ENCODE results near the gene CENPE. TPM values are rescaled to one million over a fixed set of nuclear protein-coding genes. Genes with fewer than 3 reads are reported as not detected.

Gene CENPE
- total and polyA plus RNA-seq, 2 donors (not counting 3 experiments of a cell fraction or from before 2014, with no cell fraction given), result 1.7 to 50.8 TPM

- H3K36me3 ChIP-seq (ENCODE audit: control insufficient read depth in 2 of 2, extremely low read depth in 1 of 2, insufficient read depth in 2 of 2, low read length in 2 of 2), result peaks cover 0 to 2% of the 10 kb centered on the region in 2 experiments
- H3K27me3 ChIP-seq (ENCODE audit: control insufficient read depth in 2 of 2, insufficient read depth in 2 of 2, low read length in 2 of 2), result no peaks in the 10 kb centered on the region
- ChIA-PET POLR2A (no interaction called here), CTCF (interaction anchor here (0.9 to 1.8 kb wide), 4 partner anchors 23 to 709 kb away, joined by 3 to 7 read pairs (median 4); partner anchors contain the start of gene BDH2)
- TSS peak; percentile 68 for BruUV-seq (replicated peaks)
- TF ChIP-seq JUN (IDR thresholded peaks at IDR 0.05; ENCODE audit: borderline replicate concordance, insufficient read depth, insufficient read length, low read depth), result no peak
- TF ChIP-seq FOS (IDR thresholded peaks at IDR 0.05; ENCODE audit: borderline replicate concordance, insufficient read depth, low read length), result no peak
- no peak for TF ChIP-seq MYC (IDR thresholded peaks at IDR 0.05; ENCODE audit: low read depth, low read length)
- no peak for TF ChIP-seq GATA2 (IDR thresholded peaks at IDR 0.05; ENCODE audit: insufficient read depth, insufficient read length, low read depth, low read length)
- TF ChIP-seq POLR2A (IDR thresholded peaks at IDR 0.05; ENCODE audit: low read depth, low read length), result peak; percentile 42
- no peak for TF ChIP-seq CTCF (IDR thresholded peaks at IDR 0.05; ENCODE audit: extremely low read depth in 1 of 2, insufficient read depth in 1 of 2, low read depth in 1 of 2, low read length in 2 of 2)
- TF ChIP-seq POLR2AphosphoS5 (IDR thresholded peaks at IDR 0.05; ENCODE audit: insufficient read depth, low read depth, low read length), result no peak
- TF ChIP-seq EZH2 (IDR thresholded peaks at IDR 0.05; ENCODE audit: borderline replicate concordance, low read depth, low read length, severe bottlenecking), result no peak
- peak within 1 kb of the TSS; percentile 92 for H3K9ac ChIP-seq (replicated peaks; ENCODE audit: extremely low read depth, insufficient read depth, low read length)
- H2AFZ ChIP-seq (ENCODE audit: low read depth, low read length), result peak within 1 kb of the TSS; percentile 84
- peak within 1 kb of the TSS; percentile 92 for H3K27ac ChIP-seq (ENCODE audit: insufficient read depth, low read depth, low read length)
- no peaks in the 10 kb centered on the region for H3K9me3 ChIP-seq (replicated peaks; ENCODE audit: control insufficient read depth, insufficient read depth, low read length)
- peak within 1 kb of the TSS; percentile 76 to 83 (median 79) for H3K4me3 ChIP-seq (replicated peaks in 1 of 3; ENCODE audit: insufficient read depth in 1 of 3, low read depth in 1 of 3, low read length in 3 of 3)
- peak; percentile 40 for FAIRE-seq
- peak within 1 kb of the TSS; percentile 93 for H3K4me2 ChIP-seq (ENCODE audit: insufficient read depth, low read length)
- peaks cover 3% of the 10 kb centered on the region for H4K20me1 ChIP-seq (replicated peaks; ENCODE audit: control insufficient read depth, extremely low read depth, insufficient read depth, low read length)
- dilution Hi-C loops (cut with MboI; ENCODE audit: extremely low pct_ligation_motif_present, low sequenced_read_pairs) (no loop called here), intact Hi-C loops (cut with micrococcal nuclease) (loop anchor here (1.0 kb wide), 1 partner anchor 250 kb away; the partner anchor contains the start of gene UBE2D3)
- no peak for DNase-seq (ENCODE audit: low read depth, low spot score)
- peaks cover 15% of the 10 kb centered on the region for H3K4me1 ChIP-seq (ENCODE audit: control insufficient read depth, extremely low read depth, insufficient read depth, low read length)
- H3K9me1 ChIP-seq (replicated peaks; ENCODE audit: control insufficient read depth, extremely low read depth, insufficient read depth, low read length), result no peaks in the 10 kb centered on the region
- peaks cover 41% of the 10 kb centered on the region for H3K79me2 ChIP-seq (ENCODE audit: control insufficient read depth, insufficient read depth, low read length)
Measured at GRCh38 chr4:103076747-103077347, 121.3 kb downstream of the CENPE start, which contains the start of gene SLC9B2. TSS of gene SLC9B2 (minus strand) at chr4:103076761. CDS start at chr4:103067550, 9,211 bp downstream.

Measured in endothelial cell of umbilical vein (primary cell).